ENCODE measurements around the gene RPRD1B.
"Not testable (repeated sequence)": the region's sequence is repeated elsewhere in the genome, so short reads cannot be mapped to it uniquely, and the experiment has no call there.

The RPRD1B gene

DNA sequence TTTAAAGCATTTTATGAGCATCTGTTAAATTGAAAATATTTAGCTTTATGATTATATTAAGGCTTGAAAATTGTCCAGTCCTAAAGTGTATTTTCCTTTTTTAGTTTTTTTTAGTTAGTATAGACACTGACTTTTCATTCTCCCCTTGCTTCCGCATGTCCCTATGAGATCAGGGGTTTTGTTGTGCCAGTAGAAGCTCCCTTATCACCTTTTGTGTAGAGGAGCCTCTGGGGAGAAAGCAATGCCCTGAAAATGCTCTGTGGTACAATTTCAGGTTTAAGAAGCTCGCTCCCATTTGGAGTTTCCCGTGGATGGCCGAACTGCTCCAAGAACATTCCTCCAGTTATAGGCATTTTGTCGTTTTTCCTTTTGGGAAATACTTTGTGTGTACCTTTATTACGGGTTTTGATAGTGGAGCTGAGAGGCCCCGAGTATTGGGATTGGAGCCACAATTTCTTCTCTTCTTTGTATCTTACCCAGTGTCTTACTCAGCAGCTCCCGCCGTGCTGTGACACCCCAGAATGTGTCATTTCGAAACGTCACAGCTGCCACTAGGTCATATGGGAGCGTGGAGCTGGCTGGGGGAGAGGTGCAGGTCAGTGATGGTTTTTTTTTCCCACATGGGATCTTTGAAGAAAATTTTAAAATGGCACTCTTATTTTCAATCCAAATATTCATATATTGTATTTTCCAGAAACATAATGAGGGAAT, 49.9 kb downstream of the RPRD1B start:
- Histone ChIP-seq H3K9me3 (ENCODE audit: control insufficient read depth, insufficient read depth, low read length) (no peaks in the 10 kb centered on the region), H3K9ac (ENCODE audit: low read depth, low read length) (no peak overlapping the region), H3K36me3 (ENCODE audit: insufficient read depth, low read length) (peaks cover 13% of the 10 kb centered on the region), H3K4me1 (ENCODE audit: insufficient read depth, low read length) (no peaks in the 10 kb centered on the region)

DNA sequence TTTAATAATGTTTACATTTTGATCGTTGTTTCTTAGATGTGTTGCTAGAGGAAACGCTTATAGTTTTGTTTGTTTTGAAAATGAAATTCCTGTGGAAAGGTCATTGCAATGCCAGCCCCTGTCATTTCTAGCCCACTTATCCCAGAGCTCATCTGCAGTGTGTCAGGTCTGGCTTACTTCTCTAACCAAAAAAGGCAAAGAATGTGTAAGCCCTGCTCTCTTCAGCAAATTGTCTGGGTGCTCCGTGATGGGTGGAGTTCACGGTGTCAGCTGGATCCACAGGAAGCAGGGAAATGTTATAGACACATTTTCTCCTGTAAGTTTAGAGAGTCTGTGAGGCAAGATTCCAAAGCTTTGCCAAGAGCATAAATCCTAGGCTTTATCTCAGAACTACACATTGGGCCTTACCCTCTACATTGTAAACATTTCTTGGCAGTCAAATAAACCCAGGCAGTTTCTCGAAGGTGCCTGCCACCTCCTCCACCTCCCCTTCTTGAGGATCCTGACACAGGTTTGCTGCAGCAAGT, 50.9 kb downstream of the RPRD1B start:
- H3K4me1 ChIP-seq (ENCODE audit: insufficient read depth, low read length), result no peaks in the 10 kb centered on the region
- H3K9ac ChIP-seq (ENCODE audit: low read depth, low read length), result no peak overlapping the region
- peaks cover 13% of the 10 kb centered on the region for H3K36me3 ChIP-seq (ENCODE audit: insufficient read depth, low read length)
- no peaks in the 10 kb centered on the region for H3K9me3 ChIP-seq (ENCODE audit: control insufficient read depth, insufficient read depth, low read length)

DNA sequence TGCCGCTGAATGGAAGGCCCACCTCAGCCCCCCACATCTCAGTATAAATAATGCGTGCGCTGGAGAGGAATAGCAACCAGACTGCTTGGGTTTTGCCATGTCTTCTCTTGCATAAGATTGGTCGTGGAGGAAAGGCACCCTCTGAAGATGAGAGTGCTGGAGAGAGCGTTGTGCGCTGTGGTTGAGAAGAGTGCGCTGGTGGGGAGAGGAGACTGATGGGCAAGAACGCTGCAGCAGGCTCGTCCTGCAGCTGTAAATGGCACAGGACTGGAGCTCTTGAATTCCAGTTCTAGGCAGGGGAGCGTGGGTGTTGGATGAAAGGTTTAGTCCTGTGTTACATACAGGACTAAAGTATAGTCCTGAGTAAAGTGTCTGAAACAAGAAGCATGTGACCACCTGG, 51.5 kb downstream of the RPRD1B start:
- H3K36me3 ChIP-seq (ENCODE audit: insufficient read depth, low read length), result peaks cover 13% of the 10 kb centered on the region
- H3K4me1 ChIP-seq (ENCODE audit: insufficient read depth, low read length), result no peaks in the 10 kb centered on the region
- H3K9ac ChIP-seq (ENCODE audit: low read depth, low read length), result no peak overlapping the region
- H3K9me3 ChIP-seq (ENCODE audit: control insufficient read depth, insufficient read depth, low read length), result no peaks in the 10 kb centered on the region

DNA sequence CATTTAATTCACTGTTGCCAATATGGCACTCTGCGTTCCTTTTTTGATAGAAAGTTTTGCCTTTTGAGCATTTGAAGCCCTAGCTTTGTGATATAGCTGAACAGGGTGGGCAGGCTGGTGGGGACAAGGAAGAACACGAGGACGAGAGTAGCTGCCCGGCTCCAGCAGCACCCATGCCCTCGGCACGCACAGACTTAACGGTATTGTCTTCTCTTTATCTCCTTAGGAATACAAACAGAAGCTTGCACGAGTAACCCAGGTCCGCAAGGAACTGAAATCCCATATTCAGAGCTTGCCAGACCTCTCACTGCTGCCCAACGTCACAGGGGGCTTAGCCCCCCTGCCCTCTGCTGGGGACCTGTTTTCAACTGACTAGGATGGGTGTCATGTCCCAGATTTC, 56.0 kb downstream of the RPRD1B start:
- H3K9me3 ChIP-seq (ENCODE audit: control insufficient read depth, insufficient read depth, low read length), result no peaks in the 10 kb centered on the region
- H3K9ac ChIP-seq (ENCODE audit: low read depth, low read length), result no peak overlapping the region
- H3K4me1 ChIP-seq (ENCODE audit: insufficient read depth, low read length), result no peaks in the 10 kb centered on the region
- peaks cover 4% of the 10 kb centered on the region for H3K36me3 ChIP-seq (ENCODE audit: insufficient read depth, low read length)

DNA sequence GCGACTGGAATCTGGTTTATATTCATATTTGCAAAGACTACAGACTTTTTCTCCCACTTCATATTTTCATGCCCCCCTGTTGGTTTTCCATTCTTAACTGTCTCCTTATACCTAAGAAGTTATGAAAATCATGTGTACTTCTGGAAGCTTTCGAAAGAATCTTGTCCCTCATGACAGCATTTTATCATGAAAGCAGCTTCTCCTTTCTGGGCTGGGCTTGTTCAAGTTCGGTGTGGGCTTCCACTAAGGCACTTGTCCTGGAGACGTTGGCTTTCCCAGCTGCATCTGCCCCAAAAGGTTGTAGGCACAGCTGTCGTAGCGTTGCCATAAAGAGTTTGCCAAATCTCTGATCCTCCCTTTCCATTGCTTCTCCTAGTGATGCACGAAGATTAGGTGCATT, 56.5 kb downstream of the RPRD1B start:
- peaks cover 4% of the 10 kb centered on the region for H3K36me3 ChIP-seq (ENCODE audit: insufficient read depth, low read length)

DNA sequence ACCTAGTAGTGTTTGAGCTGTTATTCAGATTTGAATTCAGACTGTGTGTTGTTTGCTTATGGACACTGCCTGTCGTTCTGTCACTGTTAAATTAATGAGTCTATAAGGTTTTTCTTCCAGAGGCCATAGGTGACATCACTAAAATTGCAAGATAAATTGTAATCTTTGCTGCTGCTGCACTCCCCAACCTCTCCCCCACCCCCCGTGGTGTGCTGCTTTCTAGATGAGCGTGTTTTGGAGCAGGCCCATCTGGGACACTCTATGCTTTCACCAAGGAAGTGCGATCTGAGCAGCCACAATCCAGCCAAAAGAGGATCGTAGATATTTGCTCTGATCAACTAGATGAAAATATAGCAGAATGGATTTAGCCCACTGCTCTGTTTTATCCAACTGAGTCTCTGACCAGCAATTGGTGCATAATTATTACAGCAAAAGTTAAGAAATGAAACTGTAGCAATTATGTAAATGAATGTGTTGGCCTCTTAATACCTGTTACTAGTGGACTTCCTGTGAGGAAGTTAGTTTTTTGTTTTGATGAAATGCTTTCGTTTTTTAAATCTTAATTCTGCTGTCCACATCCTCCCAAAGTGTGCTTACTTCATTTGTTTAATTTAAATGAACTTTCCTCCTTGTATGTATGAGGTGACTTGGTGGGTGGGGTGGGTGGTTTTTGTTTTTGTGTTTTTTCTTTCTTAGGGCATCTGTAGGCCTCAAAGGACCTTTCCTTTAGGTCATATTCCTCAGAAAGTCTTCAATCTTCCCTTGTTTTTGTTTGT, 58.1 kb downstream of the RPRD1B start:
- Histone ChIP-seq H3K9me3 (ENCODE audit: control insufficient read depth, insufficient read depth, low read length) (no peaks in the 10 kb centered on the region), H3K4me1 (ENCODE audit: insufficient read depth, low read length) (no peaks in the 10 kb centered on the region), H3K9ac (ENCODE audit: low read depth, low read length) (no peak overlapping the region), H3K36me3 (ENCODE audit: insufficient read depth, low read length) (peaks cover under 1% of the 10 kb centered on the region)

More for the DNA sequence above, 56.5 kb downstream of the RPRD1B start:
- Histone ChIP-seq H3K9me3 (ENCODE audit: control insufficient read depth, insufficient read depth, low read length) (no peaks in the 10 kb centered on the region), H3K9ac (ENCODE audit: low read depth, low read length) (no peak overlapping the region), H3K4me1 (ENCODE audit: insufficient read depth, low read length) (no peaks in the 10 kb centered on the region)

DNA sequence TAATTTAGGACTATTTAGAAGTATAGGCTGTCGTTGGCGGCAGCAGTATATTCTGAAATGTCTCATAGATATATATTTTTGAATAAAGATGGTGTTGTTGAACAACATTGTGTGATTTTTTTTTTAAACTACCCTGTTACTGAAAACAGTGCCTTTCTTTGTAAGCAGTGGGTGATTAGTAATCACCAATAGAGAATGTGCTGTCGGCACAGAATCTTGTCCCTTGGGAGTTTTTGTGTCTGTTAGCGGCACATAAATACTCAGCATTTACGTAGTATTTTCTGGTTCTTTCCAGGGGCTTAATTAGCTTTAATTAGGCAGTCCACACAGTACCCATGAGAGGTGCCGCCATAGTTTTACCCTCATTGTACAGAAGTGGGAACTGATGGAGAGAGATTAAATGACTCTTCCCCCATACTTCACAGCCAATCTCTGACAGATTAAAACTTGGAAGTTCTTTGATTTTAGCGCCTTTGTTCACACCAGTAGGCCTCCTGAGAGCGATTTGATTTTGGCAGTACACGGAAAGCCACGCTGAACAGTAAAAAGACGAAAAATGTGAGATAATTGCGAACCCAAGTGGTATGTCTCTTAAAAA, 58.8 kb downstream of the RPRD1B start:
- no peaks in the 10 kb centered on the region for H3K4me1 ChIP-seq (ENCODE audit: insufficient read depth, low read length)

DNA sequence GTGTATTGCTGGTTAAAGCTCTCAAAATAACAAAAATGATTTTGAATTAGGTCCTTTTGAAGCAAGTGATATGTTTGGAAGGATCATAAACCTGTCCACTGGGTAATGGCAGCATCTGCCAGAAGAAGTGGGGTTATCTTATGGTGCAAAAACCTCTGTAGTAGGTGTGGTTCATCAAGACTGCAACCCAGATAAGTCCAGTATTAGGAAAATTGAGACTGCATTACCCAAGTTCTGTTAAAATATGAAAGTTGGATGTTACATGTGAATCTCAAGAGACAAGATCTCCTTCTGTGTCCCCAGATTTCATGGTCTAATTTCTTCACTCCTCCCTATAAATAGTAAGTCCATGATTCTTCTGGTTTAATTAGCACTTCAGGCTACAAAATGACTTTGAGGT, 59.4 kb downstream of the RPRD1B start:
- no peaks in the 10 kb centered on the region for H3K4me1 ChIP-seq (ENCODE audit: insufficient read depth, low read length)
- no peaks in the 10 kb centered on the region; the same call in none of the 2 replicates for H3K36me3 ChIP-seq (ENCODE audit: insufficient read depth, low read length)
- no peaks in the 10 kb centered on the region for H3K9me3 ChIP-seq (ENCODE audit: control insufficient read depth, insufficient read depth, low read length)
- H3K9ac ChIP-seq (ENCODE audit: low read depth, low read length), result no peak overlapping the region

More for the DNA sequence above, 58.8 kb downstream of the RPRD1B start:
- Histone ChIP-seq H3K9ac (ENCODE audit: low read depth, low read length) (no peak overlapping the region), H3K9me3 (ENCODE audit: control insufficient read depth, insufficient read depth, low read length) (no peaks in the 10 kb centered on the region), H3K36me3 (ENCODE audit: insufficient read depth, low read length) (no peaks in the 10 kb centered on the region; the same call in none of the 2 replicates)

DNA sequence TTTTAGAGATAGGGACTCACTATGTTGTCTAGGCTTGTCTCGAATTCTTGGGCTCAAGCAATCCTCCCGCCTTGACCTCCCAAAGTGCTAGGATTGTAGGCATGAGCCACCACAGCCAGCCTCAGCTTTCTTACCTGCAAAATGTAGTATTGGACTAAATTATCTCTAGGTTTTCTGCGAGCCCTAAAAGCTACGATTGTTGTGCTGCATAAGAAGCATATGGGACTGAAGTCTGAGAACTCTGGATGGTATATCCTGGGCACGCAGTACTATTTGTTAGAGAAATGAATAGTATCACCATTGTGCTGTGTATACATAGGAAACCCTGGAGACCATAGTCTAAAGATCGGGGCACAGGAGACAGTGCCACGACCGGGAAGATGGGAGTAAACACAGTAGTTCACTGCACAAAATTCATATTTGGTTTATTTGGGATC, 60.1 kb downstream of the RPRD1B start:
- no peaks in the 10 kb centered on the region for H3K9me3 ChIP-seq (ENCODE audit: control insufficient read depth, insufficient read depth, low read length)
- H3K4me1 ChIP-seq (ENCODE audit: insufficient read depth, low read length), result no peaks in the 10 kb centered on the region
- no peak overlapping the region for H3K9ac ChIP-seq (ENCODE audit: low read depth, low read length)
- no peaks in the 10 kb centered on the region; the same call in none of the 2 replicates for H3K36me3 ChIP-seq (ENCODE audit: insufficient read depth, low read length)

DNA sequence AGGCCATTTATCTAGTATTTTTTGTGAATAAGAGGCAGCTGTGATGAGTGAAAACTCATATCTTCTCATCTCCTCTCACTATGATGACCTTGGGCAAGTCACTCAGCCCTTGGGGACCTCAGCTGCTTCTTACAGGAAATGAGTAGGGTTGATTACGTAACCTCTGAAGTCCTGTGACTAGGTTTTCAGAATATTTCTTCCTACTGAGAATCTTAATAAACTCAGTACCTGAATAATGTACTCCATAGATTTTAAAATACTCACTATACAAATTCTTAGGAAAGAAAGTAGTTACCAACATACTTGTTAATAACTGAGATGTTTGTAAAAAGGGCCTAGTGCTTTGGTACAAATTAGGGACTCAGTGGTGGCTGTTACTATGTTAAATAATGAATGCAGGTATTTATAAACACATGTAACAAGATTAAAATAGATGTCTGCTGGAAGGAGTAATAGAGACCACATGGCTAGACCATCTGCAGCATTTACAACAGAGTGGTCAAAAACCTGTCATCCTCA, 60.9 kb downstream of the RPRD1B start:
- Histone ChIP-seq H3K9ac (ENCODE audit: low read depth, low read length) (no peak overlapping the region), H3K36me3 (ENCODE audit: insufficient read depth, low read length) (no peaks in the 10 kb centered on the region; the same call in none of the 2 replicates), H3K4me1 (ENCODE audit: insufficient read depth, low read length) (no peaks in the 10 kb centered on the region), H3K9me3 (ENCODE audit: control insufficient read depth, insufficient read depth, low read length) (no peaks in the 10 kb centered on the region)

DNA sequence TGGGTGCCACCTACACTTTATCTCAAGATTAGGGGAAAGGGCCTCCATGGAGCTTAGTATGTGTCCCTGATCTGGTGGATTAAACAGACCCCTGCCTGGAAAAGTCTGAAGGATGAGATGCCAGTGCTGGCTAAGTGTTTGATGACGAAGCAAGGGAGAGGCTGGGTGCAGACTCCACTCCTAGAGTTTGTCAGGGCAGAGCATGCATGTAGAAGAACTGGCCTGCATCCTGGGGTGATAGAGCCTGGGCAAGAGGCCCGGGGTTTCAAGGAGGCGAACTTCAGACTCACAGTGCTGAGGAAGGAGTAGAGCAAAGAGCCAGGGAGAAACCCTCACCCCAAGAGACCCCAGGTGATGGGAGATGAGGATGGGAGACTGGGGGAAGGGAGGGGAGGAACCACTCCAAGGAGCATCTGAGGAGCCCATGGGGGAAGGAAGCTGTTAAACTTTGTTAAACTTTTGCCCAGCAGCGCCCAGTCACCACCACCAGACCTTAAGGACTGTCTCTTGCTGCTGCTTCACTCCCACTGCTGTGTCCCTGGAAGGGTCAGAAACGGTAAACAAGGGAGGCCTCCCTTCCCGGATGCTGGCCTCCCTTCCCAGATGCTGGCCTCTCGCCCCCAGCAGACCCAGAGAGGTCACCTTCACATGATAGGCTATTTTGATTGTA, 61.6 kb downstream of the RPRD1B start:
- H3K9me3 ChIP-seq (ENCODE audit: control insufficient read depth, insufficient read depth, low read length), result no peaks in the 10 kb centered on the region
- no peaks in the 10 kb centered on the region; the same call in none of the 2 replicates for H3K36me3 ChIP-seq (ENCODE audit: insufficient read depth, low read length)
- H3K4me1 ChIP-seq (ENCODE audit: insufficient read depth, low read length), result no peaks in the 10 kb centered on the region
- H3K9ac ChIP-seq (ENCODE audit: low read depth, low read length), result no peak overlapping the region

DNA sequence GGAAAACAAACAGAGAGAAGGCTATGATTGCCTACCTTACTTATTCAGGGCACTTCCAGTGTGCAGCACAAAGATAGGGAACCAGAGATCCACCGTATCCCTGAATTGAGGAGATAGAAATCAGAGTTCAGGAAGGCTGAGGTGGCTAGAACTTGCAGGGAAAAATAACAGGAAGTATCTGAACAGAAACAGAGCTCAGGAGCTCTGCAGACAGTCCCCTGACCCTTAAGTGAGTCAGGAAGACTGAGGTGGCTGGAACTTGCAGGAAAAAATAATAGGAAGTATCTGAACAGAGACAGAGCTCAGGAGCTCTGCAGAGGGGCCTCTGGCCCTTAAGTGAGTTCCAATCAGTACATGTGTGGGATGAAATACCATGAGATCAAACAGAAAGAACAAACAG, 65.4 kb downstream of the RPRD1B start:
- no peaks in the 10 kb centered on the region for H3K36me3 ChIP-seq (ENCODE audit: insufficient read depth, low read length)

DNA sequence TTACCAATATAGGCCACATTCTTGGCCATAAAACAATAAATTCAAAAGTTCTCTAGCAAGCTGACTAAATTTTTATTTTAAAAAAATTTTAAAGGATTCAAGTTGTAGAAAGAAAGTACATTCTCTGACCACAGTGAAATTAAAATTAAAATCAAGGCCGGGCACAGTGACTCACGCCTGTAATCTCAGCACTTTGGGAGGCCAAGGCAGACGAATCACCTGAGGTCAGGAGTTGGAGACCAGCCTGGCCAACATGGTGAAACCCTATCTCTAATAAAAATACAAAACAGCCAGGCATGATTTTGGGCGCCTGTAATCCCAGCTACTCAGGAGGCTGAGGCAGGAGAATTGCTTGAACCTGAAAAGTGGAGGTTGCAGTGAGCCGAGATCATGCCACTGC, 68.7 kb downstream of the RPRD1B start:
- H3K4me1 ChIP-seq (ENCODE audit: insufficient read depth, low read length); H3K36me3 ChIP-seq (ENCODE audit: insufficient read depth, low read length); H3K9ac ChIP-seq (ENCODE audit: low read depth, low read length); H3K9me3 ChIP-seq (ENCODE audit: control insufficient read depth, insufficient read depth, low read length): not testable (repeated sequence)

More for the DNA sequence above, 65.4 kb downstream of the RPRD1B start:
- Histone ChIP-seq H3K4me1 (ENCODE audit: insufficient read depth, low read length) (no peaks in the 10 kb centered on the region), H3K9me3 (ENCODE audit: control insufficient read depth, insufficient read depth, low read length) (no peaks in the 10 kb centered on the region), H3K9ac (ENCODE audit: low read depth, low read length) (no peak overlapping the region)

DNA sequence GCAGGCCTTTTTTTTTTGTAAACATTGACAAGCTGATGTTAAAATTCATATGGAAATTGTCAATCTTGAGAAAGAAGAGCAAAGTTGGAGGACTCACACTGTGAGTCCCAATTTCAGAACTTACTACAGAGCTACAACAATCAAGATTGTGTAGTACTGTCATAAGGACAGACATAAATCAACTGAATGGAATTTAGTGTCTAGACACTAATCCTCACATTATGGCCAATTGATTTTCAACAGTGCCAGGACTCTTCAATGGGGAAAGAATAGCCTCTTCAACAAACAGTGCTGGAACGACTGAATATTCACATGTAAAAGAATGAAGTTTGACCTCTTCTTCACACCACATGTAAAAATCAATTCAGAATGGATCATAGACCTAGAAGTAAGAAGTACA, 70.7 kb downstream of the RPRD1B start:
- H3K9ac ChIP-seq (ENCODE audit: low read depth, low read length), result no peak overlapping the region
- no peaks in the 10 kb centered on the region for H3K4me1 ChIP-seq (ENCODE audit: insufficient read depth, low read length)
- no peaks in the 10 kb centered on the region for H3K9me3 ChIP-seq (ENCODE audit: control insufficient read depth, insufficient read depth, low read length)
- H3K36me3 ChIP-seq (ENCODE audit: insufficient read depth, low read length), result no peaks in the 10 kb centered on the region

All from ES-I3 (cell line).